Measurements from ENCODE around the gene PSMC3IP. TPM values are rescaled to one million over a fixed set of nuclear protein-coding genes. Genes with fewer than 3 reads are reported as not detected.

Gene PSMC3IP
- total RNA-seq, 2 experiments from 2014 or later, result 27.0 to 28.9 TPM

DNA sequence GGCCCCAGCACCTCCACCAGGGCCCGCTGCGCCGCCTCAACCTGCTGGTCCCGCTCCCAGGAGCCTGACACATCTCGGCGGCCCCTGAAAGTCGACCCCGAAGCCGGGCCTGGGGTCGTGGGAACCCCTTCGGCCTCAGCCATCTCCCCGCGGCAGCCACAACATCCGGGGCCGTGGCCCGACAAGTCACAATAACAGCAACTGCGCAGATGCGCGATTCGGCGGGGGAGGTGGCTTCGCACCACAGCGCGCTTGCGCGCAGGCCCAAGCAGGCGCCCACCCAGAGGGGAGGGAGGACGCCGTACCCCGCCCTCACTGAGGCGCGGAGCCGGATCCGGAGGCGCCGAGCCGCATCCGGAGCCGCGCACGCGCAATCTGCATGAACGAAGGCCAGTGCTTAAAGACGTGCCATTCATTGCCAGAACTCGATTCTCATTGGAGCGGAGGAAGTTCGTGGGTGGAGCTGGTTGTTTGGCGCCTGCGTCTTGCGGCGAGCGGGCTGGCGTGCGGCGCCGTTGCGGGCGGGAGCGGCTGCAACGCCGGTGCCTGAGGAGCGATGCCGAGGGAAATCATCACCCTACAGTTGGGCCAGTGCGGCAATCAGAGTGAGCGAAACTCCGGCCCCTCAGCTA is 31.8 kb upstream of the PSMC3IP start, which contains the start of the genes RETREG3 and TUBG1:
RETREG3 (minus strand) TSS at position 193 of the 632 bp plus-strand sequence; CDS start at position 143, 50 bp downstream.
TUBG1 (plus strand) TSS at position 502 of the 632 bp plus-strand sequence; CDS start at position 557, 55 bp downstream.
- H3K27me3 Mint-ChIP-seq, result no peaks in the 10 kb centered on the region

DNA sequence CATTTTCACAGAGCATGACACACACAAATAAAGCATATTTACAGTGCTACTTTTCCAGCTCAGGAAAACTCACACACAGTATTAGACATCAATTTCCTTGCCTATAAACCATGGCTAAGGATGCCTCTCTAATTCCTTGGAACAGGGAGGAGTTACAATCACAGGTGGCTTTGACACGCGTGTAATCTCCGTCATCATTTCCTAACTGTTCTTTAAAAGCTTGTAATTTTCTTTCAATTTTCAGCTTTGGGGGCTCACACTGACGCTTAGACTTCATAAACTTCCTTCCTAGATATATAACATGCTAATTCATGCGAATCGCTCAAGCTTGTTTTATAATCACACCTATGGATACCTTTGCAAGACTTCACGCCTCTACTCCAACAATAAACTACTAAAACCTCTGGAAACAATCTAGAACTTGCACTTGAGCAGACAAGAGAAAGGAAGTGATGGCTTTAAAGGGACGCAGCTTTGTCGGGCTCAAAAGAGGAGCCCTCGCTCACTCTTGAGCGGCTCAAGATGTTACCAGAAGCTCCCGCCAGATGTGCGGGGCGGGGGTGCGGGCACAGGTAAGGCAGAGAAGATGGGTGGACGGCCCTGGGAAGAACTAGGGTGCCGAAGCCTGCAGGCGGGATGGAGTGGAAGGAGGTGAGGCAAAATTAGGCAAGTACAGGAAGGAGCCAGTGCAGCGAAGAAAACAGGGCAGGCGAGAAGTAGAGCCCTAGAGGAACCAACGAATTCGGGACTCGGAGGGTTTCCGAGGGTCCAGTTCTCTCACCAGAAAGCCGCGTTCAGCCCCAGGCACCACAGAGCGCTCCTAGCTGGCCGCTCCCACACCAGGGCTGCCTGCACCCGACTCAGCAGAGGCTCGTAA is 31.0 kb upstream of the PSMC3IP start:
- peak overlapping the region; percentile 95 for H3K4me3 Mint-ChIP-seq
- peak overlapping the region; percentile 97 for H3K27ac Mint-ChIP-seq
- DNase-seq, result peak; percentile 43
- intact Hi-C loops (cut with DNase I, micrococcal nuclease), result loop anchor here (1.0 to 5.0 kb wide), 16 partner anchors 31 to 642 kb away; partner anchors contain the start of genes PSMC3IP (in 2 of the 2), AARSD1 (in 1 of the 2), BECN1 (in 1 of the 2) and BRCA1 (in 1 of the 2)
- ChIA-PET CTCF (interaction anchor here (0.7 to 6.5 kb wide), 19 partner anchors 8 to 591 kb away, joined by 3 to 80 read pairs (median 3); partner anchors contain the start of genes BECN1, PLEKHH3, PSMC3IP and RPL27), POLR2A (interaction anchor here (0.6 to 1.5 kb wide), 11 partner anchors 10 to 849 kb away, joined by 3 to 8 read pairs (median 4); partner anchors contain the start of genes BECN1, CNTNAP1 and PSMC3IP)
- H3K4me1 Mint-ChIP-seq, result peaks cover 40% of the 10 kb centered on the region
- H3K9me3 Mint-ChIP-seq (ENCODE audit: low read depth), result no peaks in the 10 kb centered on the region
- peaks cover 11% of the 10 kb centered on the region for H3K36me3 Mint-ChIP-seq (ENCODE audit: low read depth)
- peak; percentile 58 for ATAC-seq
- H3K27me3 Mint-ChIP-seq, result no peaks in the 10 kb centered on the region

More for the DNA sequence above, 31.8 kb upstream of the PSMC3IP start, which contains the start of the genes RETREG3 and TUBG1:
- peaks cover 16% of the 10 kb centered on the region for H3K36me3 Mint-ChIP-seq (ENCODE audit: low read depth)
- peak; percentile 100 for DNase-seq
- no peaks in the 10 kb centered on the region for H3K9me3 Mint-ChIP-seq (ENCODE audit: low read depth)
- ChIA-PET CTCF (interaction anchor here (0.6 to 6.5 kb wide), 15 partner anchors 11 to 591 kb away, joined by 3 to 80 read pairs (median 3); partner anchors contain the start of genes BECN1, PLEKHH3, PSMC3IP and RPL27), POLR2A (interaction anchor here (0.7 to 1.5 kb wide), 9 partner anchors 9 to 758 kb away, joined by 3 to 9 read pairs (median 4); partner anchors contain the start of genes CNTNAP1, PSMC3IP and TUBG2)
- peak; percentile 92 for ATAC-seq
- peak within 1 kb of the TSS; percentile 95 for H3K4me3 Mint-ChIP-seq
- intact Hi-C loops (cut with DNase I, micrococcal nuclease), result loop anchor here (1.0 to 5.0 kb wide), 16 partner anchors 32 to 643 kb away; partner anchors contain the start of genes PSMC3IP (in 2 of the 2), AARSD1 (in 1 of the 2), BECN1 (in 1 of the 2) and BRCA1 (in 1 of the 2)
- peak within 1 kb of the TSS; percentile 97 for H3K27ac Mint-ChIP-seq
- peaks cover 35% of the 10 kb centered on the region for H3K4me1 Mint-ChIP-seq

DNA sequence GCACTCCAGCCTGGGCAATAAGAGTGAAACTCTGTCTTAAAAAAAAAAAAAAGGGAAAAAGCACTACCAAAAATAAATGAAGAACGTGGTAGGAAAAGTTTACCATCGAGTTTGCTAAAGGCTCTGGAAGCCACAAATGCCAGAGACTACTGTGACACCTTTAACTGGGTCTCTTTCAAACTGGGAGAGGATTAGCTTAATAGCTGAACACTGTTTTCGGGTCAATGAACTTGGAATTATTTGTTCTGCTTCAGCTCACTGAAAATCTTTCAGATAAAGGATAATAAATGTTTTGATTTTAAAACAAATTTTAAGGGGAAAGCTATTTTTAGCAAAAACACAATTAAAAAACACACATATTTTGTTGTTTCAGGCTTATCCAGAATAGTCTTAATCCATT is 30.2 kb upstream of the PSMC3IP start:
- CTCF ChIA-PET, result interaction anchor here (0.8 to 6.5 kb wide), 11 partner anchors 8 to 156 kb away, joined by 3 to 80 read pairs (median 4); partner anchors contain the start of gene PSMC3IP
- ATAC-seq (no peak), DNase-seq (no peak)
- H3K9me3 Mint-ChIP-seq (ENCODE audit: low read depth), result no peaks in the 10 kb centered on the region
- peaks cover 15% of the 10 kb centered on the region for H3K36me3 Mint-ChIP-seq (ENCODE audit: low read depth)
- H3K27me3 Mint-ChIP-seq, result no peaks in the 10 kb centered on the region
- POLR2A ChIA-PET, result interaction anchor here (0.6 to 1.2 kb wide), 3 partner anchors 29 to 850 kb away, joined by 3 to 7 read pairs (median 4); partner anchors contain the start of gene BECN1
- peaks cover 47% of the 10 kb centered on the region for H3K4me1 Mint-ChIP-seq
- peak overlapping the region; percentile 97 for H3K27ac Mint-ChIP-seq
- intact Hi-C loops (cut with DNase I, micrococcal nuclease), result loop anchor here (2.0 to 5.0 kb wide), 3 partner anchors 31 to 320 kb away; partner anchors contain the start of genes MLX (in 1 of the 2), PSMC3IP (in 1 of the 2) and STAT5A (in 1 of the 2)
- peak overlapping the region; percentile 95 for H3K4me3 Mint-ChIP-seq

DNA sequence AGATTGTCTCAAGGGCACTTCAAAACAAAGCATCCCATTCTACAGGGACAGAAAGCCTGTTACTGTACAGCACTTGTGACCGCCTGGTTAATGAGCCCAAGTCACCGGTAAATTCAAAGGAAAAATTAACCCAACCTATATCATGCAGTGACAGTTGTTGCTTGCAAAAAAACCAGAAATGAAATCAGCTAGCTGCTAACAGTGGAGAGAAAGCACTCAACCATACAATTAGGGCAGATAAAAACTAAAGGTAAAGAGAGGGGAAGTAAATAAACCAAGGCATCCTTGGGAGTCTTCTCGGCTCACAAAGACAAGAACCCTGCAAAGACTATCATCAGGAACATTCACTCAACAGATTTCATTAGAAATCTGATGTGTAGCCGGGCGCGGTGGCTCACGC is 25.8 kb upstream of the PSMC3IP start:
- no peak for DNase-seq
- peaks cover 10% of the 10 kb centered on the region for H3K36me3 Mint-ChIP-seq (ENCODE audit: low read depth)
- H3K27ac Mint-ChIP-seq, result no peak overlapping the region
- no peak for ATAC-seq
- no peak overlapping the region for H3K4me3 Mint-ChIP-seq
- ChIA-PET POLR2A (no interaction called here), CTCF (no interaction called here)
- H3K4me1 Mint-ChIP-seq, result peaks cover 58% of the 10 kb centered on the region
- intact Hi-C loops (cut with DNase I, micrococcal nuclease), result no loop called here
- H3K9me3 Mint-ChIP-seq (ENCODE audit: low read depth), result no peaks in the 10 kb centered on the region
- H3K27me3 Mint-ChIP-seq, result no peaks in the 10 kb centered on the region

DNA sequence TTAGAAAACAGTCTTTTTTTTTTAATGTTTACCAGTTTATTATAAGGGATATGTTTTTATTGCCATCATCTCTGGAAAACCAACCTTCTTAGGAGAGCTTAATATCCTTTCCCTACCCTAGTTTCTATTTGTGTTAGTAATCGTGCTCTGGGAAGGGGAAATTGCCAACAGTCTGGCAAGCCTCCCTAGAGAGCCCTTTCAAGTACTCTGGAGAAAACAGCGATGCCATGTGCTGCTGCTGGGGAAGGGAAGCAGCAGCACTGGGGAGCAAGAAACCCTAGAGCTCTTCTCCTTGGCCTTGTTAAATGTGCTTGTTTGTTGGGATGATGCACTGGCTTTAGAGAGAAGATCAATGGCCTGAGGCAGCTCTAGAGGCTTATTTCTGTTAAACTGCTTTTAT is 21.4 kb upstream of the PSMC3IP start:
- POLR2A ChIA-PET, result no interaction called here
- H3K36me3 Mint-ChIP-seq (ENCODE audit: low read depth), result peaks cover 9% of the 10 kb centered on the region
- intact Hi-C loops (cut with DNase I, micrococcal nuclease), result no loop called here
- peaks cover 19% of the 10 kb centered on the region for H3K4me1 Mint-ChIP-seq
- no peak overlapping the region for H3K4me3 Mint-ChIP-seq
- DNase-seq, result no peak
- CTCF ChIA-PET, result interaction anchor here (0.8 to 2.0 kb wide), 4 partner anchors 10 to 162 kb away, joined by 3 to 11 read pairs (median 5); partner anchors contain the start of genes PSMC3IP and RAMP2
- H3K9me3 Mint-ChIP-seq (ENCODE audit: low read depth), result no peaks in the 10 kb centered on the region
- no peak overlapping the region for H3K27ac Mint-ChIP-seq
- no peak for ATAC-seq
- no peaks in the 10 kb centered on the region for H3K27me3 Mint-ChIP-seq

DNA sequence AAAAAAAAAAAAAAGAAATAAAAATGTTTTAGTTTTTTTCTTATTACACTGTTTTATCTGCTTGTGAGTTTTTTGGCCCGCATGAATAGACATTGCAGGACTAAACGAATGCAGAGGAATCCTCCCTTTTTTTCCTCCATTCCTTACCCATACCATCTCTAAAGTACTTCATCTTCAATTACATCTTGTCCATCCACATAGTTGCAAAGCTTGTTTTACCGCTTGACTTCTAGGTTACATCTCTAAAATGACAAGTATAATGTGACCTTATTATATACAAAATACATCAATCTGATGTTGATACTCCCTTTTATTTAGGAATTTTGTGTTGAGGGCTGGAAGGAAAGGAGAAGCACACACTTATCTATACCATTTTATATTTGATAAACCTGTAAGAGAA is 18.9 kb upstream of the PSMC3IP start:
- peaks cover 11% of the 10 kb centered on the region for H3K4me1 Mint-ChIP-seq
- peak overlapping the region; percentile 13 for H3K27ac Mint-ChIP-seq
- no peaks in the 10 kb centered on the region for H3K27me3 Mint-ChIP-seq
- POLR2A ChIA-PET, result no interaction called here
- peaks cover 8% of the 10 kb centered on the region for H3K36me3 Mint-ChIP-seq (ENCODE audit: low read depth)
- no peak for ATAC-seq
- H3K9me3 Mint-ChIP-seq (ENCODE audit: low read depth), result no peaks in the 10 kb centered on the region
- no peak overlapping the region for H3K4me3 Mint-ChIP-seq
- no peak for DNase-seq
- CTCF ChIA-PET, result no interaction called here
- intact Hi-C loops (cut with DNase I, micrococcal nuclease), result no loop called here

DNA sequence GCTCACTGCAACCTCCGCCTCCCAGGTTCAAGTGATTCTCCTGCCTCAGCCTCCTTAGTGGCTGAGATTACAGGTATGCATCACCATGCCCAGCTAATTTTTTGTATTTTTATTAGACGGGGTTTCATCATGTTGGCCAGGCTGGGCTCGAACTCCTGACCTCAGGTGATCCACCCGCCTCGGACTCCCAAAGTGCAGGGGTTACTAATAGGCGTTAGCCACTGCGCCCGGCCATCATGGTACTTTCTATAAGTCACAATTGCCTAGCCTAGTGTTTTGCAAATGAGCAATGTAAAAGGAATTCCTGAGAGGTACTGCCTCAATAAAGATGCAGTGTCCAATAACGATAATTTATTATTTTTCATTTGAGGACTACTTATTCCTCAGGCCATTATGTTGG is 13.9 kb upstream of the PSMC3IP start:
- H3K9me3 Mint-ChIP-seq (ENCODE audit: low read depth), result no peaks in the 10 kb centered on the region
- ChIA-PET CTCF (interaction anchor here (0.6 to 2.2 kb wide), 3 partner anchors 13 to 418 kb away, joined by 3 to 8 read pairs (median 3); no protein-coding TSS in a partner anchor), POLR2A (interaction anchor here (0.6 kb wide), 1 partner anchor 13 kb away, joined by 10 read pairs; no protein-coding TSS in a partner anchor)
- H3K27ac Mint-ChIP-seq, result peak overlapping the region; percentile 7
- DNase-seq (no peak), ATAC-seq (no peak)
- peaks cover 31% of the 10 kb centered on the region for H3K36me3 Mint-ChIP-seq (ENCODE audit: low read depth)
- H3K4me3 Mint-ChIP-seq, result no peak overlapping the region
- intact Hi-C loops (cut with DNase I, micrococcal nuclease), result no loop called here
- H3K4me1 Mint-ChIP-seq, result peaks cover 2% of the 10 kb centered on the region
- no peaks in the 10 kb centered on the region for H3K27me3 Mint-ChIP-seq

DNA sequence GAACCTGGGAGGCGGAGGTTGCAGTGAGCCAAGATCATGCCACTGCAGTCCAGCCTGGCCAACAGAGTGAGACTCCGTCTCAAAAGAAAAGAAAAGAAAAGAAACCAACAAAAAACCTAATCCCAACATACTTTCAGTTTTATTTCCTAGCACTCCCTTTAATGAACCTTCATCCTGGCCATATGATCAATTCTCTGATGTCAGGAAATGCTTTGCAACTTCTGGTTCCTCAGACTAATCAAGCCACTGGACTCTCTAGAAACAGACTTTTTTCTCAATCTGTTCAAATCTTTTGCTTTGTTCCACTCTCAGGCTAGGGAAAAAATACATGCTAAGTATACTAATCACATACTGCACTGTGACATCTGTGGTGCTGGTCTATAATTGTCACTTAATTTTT is 13.4 kb upstream of the PSMC3IP start:
- Mint-ChIP-seq H3K9me3 (ENCODE audit: low read depth) (no peaks in the 10 kb centered on the region), H3K4me3 (no peak overlapping the region), H3K4me1 (peaks cover 2% of the 10 kb centered on the region), H3K27me3 (no peaks in the 10 kb centered on the region), H3K36me3 (ENCODE audit: low read depth) (peaks cover 30% of the 10 kb centered on the region), H3K27ac (peak overlapping the region; percentile 9)
- ATAC-seq (no peak), DNase-seq (no peak)
- CTCF ChIA-PET, result interaction anchor here (0.6 to 5.0 kb wide), 6 partner anchors 12 to 1108 kb away, joined by 3 to 35 read pairs (median 3); partner anchors contain the start of gene PSMC3IP
- POLR2A ChIA-PET, result no interaction called here
- intact Hi-C loops (cut with DNase I, micrococcal nuclease), result no loop called here

DNA sequence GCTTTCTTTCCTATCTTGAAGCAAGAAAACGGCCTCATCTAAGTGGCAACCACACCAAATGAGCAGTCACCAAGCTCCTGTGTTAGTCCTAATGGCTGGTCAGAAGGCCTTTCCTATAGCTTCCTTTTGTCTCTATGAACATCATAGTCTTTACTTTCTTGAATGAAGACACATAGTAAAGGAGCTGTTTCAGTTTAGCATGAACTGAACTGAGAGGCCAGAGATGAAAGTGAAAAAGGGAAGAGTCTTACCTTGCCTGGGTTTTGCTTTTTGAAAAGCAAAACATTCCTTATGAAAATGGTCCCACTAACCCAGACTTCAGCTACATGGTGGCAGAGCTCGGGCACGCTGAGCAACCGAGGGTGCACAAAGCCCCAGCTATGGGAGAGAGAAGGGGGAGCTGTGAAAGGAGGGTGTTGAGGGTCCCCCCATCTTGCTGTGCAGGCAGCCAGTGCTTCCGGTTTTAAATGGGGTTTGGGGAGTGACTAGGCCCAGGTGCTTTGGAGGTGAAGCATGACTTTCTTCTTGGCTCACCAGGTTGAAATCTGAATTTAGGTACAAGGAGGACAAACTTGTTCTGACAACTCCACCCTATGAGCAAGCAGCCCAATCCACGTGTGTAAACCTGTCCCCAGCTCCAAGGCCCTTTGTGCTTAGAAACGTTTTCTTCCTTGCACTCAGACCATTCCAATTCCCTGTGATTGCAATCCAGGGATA is 9.1 kb upstream of the PSMC3IP start:
- no peaks in the 10 kb centered on the region for H3K27me3 Mint-ChIP-seq
- ChIA-PET CTCF (interaction anchor here (0.5 to 5.0 kb wide), 4 partner anchors 9 to 402 kb away, joined by 3 to 35 read pairs (median 5); partner anchors contain the start of gene PSMC3IP), POLR2A (interaction anchor here (0.6 kb wide), 1 partner anchor 115 kb away, joined by 5 read pairs; no protein-coding TSS in a partner anchor)
- no peaks in the 10 kb centered on the region for H3K9me3 Mint-ChIP-seq (ENCODE audit: low read depth)
- DNase-seq, result no peak
- peak overlapping the region; percentile 34 for H3K27ac Mint-ChIP-seq
- H3K36me3 Mint-ChIP-seq (ENCODE audit: low read depth), result peaks cover 45% of the 10 kb centered on the region
- no peak for ATAC-seq
- peaks cover 2% of the 10 kb centered on the region for H3K4me1 Mint-ChIP-seq
- no peak overlapping the region for H3K4me3 Mint-ChIP-seq
- intact Hi-C loops (cut with DNase I, micrococcal nuclease), result no loop called here

DNA sequence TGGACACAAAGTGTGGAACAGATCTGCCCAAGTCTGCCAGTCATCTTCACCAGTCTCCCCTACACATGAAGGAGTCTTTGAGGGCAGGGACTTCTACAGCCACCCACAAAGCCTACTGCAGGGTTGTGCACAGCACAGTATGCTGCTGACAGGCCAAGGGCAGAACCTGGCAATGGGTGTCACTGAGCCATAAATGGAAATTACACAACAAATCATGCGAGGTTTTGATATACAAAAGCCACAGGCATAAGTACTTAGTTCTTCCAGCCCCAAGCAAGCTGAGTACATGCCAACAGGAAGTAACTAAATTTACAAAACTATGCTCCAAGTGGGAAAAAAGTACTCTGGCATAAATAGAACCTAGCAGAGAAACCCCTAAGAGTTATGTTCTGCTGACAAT is 7.8 kb upstream of the PSMC3IP start:
- ATAC-seq (no peak), DNase-seq (no peak)
- ChIA-PET CTCF (interaction anchor here (1.0 kb wide), 1 partner anchor 162 kb away, joined by 3 read pairs; no protein-coding TSS in a partner anchor), POLR2A (no interaction called here)
- Mint-ChIP-seq H3K27me3 (no peaks in the 10 kb centered on the region), H3K27ac (no peak overlapping the region), H3K4me3 (no peak overlapping the region), H3K9me3 (ENCODE audit: low read depth) (no peaks in the 10 kb centered on the region), H3K36me3 (ENCODE audit: low read depth) (peaks cover 46% of the 10 kb centered on the region), H3K4me1 (peaks cover 2% of the 10 kb centered on the region)
- intact Hi-C loops (cut with DNase I, micrococcal nuclease), result no loop called here
